ENCODE measurements around the gene JAG1.

DNA sequence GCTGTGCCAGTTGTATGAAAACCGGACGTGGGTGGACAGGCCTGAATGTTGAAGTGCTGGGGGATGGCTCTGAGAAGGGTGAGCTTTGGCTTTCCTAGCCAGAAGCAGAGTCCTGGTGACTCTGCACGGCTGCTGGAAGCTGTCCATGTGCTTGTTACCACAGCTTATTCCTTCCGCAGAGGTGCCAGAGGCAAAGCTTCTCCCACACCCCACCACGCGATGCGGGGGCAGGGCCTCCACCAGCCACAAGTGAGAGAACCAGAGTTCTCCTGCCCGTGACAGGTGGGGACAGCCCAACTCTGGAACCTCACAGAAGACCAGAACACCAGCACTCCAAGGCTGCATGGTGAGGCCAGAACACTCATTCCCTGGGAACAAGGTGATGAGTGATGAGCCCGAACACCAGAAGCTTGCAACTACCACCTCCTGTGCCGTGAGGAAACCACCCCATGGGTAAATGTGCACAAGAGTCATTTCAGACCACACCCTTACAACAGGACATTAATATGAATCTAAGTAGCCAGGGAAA lies 36.7 kb downstream of the JAG1 start:
- TF ChIP-seq, protein P1, sequence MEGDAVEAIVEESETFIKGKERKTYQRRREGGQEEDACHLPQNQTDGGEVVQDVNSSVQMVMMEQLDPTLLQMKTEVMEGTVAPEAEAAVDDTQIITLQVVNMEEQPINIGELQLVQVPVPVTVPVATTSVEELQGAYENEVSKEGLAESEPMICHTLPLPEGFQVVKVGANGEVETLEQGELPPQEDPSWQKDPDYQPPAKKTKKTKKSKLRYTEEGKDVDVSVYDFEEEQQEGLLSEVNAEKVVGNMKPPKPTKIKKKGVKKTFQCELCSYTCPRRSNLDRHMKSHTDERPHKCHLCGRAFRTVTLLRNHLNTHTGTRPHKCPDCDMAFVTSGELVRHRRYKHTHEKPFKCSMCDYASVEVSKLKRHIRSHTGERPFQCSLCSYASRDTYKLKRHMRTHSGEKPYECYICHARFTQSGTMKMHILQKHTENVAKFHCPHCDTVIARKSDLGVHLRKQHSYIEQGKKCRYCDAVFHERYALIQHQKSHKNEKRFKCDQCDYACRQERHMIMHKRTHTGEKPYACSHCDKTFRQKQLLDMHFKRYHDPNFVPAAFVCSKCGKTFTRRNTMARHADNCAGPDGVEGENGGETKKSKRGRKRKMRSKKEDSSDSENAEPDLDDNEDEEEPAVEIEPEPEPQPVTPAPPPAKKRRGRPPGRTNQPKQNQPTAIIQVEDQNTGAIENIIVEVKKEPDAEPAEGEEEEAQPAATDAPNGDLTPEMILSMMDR (IDR thresholded peaks at IDR 0.05) = no peak
- no peak for TF ChIP-seq ZFX (IDR thresholded peaks at IDR 0.05; ENCODE audit: borderline replicate concordance)
